Retina (tissue), 1 donor: ENCODE data around the gene ARMC9.
"Not testable (repeated sequence)": the region's sequence is repeated elsewhere in the genome, so short reads cannot be mapped to it uniquely, and the experiment has no call there.

Experiments
- DNase-seq: peaks from one replicate; pipeline ENCODE4 v3.0.0-alpha.2; 2016

The ARMC9 gene, protein sequence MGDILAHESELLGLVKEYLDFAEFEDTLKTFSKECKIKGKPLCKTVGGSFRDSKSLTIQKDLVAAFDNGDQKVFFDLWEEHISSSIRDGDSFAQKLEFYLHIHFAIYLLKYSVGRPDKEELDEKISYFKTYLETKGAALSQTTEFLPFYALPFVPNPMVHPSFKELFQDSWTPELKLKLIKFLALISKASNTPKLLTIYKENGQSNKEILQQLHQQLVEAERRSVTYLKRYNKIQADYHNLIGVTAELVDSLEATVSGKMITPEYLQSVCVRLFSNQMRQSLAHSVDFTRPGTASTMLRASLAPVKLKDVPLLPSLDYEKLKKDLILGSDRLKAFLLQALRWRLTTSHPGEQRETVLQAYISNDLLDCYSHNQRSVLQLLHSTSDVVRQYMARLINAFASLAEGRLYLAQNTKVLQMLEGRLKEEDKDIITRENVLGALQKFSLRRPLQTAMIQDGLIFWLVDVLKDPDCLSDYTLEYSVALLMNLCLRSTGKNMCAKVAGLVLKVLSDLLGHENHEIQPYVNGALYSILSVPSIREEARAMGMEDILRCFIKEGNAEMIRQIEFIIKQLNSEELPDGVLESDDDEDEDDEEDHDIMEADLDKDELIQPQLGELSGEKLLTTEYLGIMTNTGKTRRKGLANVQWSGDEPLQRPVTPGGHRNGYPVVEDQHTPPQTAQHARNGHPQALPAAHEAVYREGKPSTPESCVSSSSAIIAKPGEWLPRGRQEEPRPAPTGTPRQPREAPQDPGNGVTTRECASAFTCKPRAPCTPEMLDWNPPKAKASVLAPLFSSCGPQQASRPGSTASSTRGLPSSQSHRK

DNA sequence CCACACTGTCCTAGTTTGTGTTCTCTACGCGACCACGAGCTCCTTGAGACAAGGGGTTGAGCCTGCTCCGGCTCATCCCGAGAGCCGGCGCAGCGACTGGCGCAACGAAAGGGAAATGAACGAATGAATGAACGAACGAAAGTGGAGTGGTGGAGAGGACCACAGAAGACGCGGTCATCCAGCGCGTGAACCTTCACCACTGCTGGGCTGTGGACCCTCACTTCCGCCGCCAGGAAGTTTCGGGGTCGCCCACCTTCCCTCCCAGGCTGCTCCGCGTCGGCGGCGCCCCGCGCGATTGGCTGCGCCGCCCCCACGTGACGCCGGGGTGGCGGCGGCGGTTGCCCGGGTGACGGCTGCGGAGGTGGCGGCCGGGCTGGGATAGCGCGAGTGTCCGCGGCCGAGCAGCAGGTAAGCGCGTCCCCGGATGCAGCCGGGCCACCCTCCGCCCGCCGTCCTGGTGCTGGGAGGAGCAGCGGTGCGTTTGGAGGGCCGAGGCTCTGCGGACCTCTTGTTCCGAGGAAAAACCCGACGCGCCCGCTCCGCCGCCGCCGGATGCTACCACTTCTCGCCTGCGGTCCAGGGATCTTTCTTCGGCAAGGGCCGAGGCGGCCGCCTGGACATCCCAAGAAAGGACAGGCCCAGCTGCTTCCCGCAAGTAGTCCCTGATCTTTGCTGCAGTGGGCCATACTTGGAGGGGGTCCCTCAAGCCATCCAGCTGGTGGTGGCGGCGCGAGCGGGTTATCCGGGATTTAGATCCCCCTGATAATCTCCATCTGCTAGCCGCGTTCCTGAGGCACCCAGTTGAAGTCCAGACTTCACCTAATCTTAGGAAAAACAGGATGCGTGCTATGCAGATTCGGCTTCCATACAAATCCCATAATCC is at the start of gene ARMC9:
Gene ARMC9, plus strand, starts transcription at position 341 of the 883 bp plus-strand sequence. CDS start 7,608 bp downstream, outside the sequence.
- peak; percentile 95 for DNase-seq

DNA sequence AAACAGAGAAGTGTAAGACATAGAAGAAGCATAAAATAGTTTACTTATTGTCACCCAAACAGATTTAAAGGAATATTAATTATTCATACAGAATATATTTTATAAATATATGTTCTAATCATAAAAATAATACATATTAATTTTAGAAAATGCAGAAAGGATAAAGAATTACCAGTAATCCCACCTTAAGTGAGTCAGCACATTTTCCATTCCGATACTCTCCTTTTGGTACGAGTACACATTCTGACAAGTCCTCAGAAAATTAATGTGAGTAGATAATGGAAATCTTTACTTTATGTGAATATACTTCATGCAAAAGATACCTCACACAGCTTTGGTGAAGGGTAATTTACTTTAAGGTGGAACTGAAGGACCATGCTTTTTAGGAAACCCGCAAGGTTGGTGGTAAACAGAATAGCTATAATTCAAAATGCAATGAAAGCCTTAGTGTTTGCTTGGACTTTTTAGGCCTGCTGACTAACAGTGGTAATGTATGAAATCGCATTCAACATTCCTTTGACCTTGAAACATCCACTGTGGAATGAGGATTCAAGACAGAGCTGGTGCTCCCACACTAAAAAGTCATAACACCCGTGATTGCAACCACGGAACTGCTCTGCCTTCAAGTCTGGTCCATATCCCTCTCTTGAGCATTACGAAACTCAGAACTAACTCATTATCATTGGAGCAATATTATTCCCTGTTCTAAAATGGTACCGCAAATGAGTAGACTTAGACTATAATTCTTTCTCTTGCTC is 45.5 kb upstream of the ARMC9 start:
- DNase-seq, result no peak

DNA sequence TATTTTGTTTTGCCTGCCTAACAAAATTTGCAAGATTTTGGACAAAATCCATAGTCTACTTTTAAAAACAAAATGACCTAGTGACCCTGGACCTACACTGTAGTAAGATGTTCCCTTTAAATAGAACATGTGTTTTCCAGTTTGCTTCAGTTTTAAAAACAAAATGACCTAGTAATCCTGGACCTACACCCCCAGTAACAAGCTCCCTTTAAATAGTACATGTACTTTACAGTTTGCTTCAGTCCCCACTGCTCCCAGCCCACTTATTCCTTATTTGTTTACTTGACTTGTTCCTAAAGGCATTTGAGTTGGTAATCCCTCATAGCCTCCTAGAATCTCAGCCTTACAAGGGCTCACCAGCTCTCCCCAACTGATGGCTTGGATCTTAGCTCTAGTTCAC is 39.1 kb upstream of the ARMC9 start:
- DNase-seq, result no peak

DNA sequence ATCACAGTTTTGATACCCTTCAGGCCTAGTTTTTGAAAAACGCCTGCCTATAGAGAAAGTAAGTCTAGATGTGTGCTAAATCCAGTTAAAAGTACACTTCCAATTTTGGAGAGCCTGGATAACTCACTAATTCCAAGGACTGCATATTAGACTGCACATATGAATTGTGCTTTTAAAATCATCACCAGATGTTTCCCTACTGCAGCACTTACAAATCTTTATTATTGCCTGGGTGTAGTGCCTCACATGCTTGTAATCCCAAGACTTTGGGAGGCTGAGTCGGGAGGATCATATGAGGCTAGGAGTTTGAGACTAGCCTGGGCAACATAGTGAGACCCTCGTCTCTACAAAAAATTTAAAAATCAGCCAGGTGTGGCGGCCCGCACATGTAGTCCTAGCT is 37.7 kb upstream of the ARMC9 start:
- DNase-seq, result no peak

DNA sequence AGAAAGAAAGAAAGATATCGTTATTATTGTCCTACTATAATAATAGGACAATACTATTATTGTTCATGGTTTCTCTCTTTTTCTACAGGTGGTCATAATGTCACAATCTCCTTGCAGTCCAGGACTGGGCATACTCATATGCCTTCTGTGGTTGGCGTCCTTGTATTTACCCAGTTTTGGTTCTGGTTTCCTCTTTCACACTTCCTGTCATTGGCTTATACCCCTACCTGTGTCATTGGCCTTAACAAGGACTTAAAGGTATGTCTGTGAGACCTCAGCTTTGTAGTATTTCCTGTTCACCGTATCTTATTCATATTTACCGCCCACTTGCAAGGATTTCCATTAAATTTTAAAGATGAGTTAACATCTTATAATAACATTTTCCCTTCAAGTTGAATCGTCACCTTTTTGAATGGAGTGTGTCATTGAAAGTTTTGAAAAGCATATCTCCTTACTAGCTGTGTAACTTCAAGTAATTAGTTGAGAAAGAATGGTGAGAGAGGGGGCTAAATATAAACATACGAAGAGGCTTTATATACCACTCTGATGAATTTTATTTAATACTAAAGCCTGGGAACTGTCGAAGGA is 37.1 kb upstream of the ARMC9 start:
- no peak for DNase-seq

DNA sequence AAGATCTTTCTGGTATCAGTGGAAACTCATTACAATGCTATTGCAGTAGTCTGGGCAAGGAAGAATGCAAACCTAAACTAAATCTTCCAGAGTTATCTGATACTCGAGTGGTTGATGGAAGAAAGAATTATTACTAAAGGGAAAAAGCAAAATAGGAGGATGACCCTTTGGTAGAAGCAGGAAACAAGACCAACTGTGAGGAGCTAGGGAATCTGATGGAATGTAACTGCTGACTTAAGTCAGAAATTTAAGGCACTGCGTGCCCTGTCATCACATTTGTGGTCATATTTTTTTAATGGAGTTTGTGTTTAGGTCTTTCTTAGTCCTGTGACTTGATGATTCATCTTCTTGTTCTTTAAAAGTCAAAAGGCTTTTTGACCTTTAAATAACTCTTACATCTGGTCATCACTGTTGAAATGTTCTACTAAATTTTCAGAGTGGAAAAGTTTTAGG is 36.5 kb upstream of the ARMC9 start:
- no peak for DNase-seq

DNA sequence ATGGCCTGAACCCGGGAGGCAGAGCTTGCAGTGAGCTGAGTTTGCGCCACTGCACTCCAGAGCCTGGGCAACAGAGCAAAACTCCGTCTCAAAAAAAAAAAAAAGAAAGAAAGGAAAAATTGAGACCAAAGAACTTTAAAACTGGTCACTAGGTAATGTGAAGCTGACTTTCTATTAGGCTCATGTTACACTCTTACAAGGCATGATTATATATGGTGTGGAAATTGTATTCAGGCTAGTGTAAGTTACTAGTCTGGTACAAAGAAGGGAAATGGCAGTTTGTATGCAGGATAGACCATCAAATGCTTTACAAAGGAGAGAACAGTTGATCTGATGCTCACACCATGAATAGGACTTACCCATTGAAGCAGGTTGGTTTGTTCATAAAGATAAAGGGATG is 35.4 kb upstream of the ARMC9 start:
- DNase-seq, result no peak

DNA sequence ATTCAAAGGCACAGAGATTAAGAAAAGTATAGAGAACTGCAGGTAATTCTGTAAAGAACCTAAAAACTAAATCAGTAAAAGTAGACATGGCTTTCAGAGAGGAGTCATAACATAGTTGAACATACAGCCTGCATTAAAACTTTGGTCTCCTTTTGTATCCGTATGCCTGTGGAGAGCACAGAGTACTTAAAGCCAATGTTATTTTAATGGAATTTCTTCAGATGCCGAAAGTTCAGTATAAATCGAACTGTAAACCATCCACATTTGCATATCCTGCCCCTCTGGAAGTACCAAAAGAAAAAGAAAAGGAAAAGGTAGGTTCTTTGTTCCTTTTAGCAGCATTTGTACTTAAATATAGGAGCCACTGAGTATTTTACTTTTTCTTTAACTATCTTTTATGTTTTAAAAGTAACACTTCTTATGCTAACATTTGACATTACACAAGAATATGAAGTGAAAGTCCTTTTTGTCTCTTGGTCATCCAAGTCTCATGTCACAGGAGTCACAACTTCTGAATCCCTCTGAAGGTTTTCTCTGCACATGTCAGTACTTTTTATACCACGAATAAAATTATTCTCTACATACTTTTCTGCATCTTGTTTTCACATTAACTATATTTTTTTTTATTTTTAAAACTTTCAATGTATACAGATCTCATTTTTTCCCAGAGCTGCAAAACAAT is 34.9 kb upstream of the ARMC9 start:
- DNase-seq, result no peak

DNA sequence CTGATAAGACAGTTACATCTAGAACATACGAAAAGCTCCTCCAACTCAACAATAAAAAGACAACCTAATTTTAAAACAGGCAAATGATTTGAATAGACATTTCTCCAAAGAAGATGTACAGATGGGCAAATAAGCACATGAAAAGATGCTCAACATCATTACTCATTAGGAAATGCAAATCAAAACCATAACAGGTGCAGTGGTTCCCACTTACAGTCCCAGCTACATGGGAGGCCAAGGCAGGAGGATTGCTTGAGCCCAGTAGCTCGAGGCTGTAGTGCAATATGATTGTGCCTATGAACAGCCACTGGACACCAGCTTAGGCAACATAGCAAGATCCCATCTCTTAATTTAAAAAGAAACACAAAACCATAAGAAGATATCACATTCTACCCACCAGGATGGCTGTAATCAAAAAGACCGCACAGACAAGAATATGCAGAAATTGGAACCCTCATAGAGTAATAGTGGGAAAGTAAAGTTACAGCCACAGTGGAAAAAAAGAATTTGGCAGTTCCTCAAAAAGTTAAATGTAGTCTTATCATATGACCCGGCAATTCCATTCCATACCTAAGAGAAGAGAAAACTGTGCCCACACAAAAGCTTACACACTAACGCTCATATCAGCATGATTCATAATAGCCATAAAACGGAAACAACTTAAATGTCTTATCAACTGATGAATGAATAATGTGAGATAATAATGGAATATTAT is 30.5 kb upstream of the ARMC9 start:
- DNase-seq, result no peak

DNA sequence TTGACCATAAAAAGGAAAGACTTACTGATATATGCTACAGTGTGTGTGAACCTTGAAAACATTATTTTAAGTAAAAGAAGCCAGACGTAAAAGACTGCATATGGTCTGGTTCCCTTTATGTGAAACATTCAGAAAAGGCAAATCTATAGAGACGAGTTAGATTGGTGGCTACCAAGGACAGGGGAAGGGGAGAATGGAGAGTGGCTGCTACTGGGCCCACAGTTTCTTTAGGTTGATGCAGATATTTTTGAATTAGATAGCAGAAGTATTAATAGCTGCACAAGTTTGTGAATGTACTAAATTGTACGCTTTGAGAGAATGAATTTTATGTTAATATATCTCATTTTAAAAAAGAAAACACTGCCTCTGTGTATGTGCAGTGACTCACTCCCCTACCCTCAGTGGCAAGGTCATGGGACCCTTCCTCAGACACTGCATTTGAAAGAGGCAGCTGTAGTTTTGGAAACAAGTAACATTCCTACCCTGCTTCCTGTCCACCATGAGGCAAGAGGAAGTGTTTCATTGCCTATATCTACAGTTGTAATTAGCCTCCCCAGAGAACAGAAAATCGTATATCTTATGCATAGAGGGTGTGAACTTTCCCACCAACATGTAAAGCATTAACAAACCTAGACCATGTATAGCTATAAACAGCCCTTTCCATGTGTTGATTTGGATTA is 29.8 kb upstream of the ARMC9 start:
- DNase-seq, result no peak

DNA sequence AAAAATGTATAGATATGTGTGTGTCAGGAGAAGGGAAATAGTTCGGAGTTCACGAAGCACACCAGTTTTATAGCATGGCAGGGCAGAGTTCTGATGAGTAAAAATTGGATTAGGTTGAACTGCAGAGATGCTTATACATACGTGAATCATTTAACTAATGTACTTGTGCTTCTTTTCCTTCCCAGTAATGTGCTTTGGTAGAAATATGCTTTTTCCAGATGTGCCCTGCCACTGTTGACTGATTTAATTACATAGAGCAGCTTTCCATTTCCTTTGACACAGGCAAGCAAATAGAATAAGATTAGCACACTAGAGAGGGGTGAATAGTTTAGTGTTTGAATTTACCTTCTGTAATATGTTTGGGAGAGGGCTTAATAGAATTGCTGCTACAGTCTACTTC is 28.9 kb upstream of the ARMC9 start:
- no peak for DNase-seq

DNA sequence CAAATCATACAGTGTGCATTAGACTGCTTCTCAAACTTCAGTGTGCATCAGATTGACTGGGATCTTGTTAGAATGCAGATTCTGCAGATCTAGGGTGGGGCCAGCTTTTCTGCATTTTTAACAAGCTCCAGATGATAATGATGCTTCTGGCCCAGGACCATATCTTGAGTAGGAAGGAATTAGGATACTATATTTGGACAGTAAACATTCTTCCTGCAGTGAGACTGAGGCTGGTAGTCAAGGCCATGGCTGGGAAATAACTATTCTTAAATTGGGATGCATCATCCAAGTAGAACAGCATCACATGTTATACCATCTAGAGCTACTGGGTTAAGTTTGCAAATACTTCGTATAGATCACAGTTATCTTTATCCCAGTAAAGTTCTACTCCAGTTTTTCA is 28.4 kb upstream of the ARMC9 start:
- no peak for DNase-seq

DNA sequence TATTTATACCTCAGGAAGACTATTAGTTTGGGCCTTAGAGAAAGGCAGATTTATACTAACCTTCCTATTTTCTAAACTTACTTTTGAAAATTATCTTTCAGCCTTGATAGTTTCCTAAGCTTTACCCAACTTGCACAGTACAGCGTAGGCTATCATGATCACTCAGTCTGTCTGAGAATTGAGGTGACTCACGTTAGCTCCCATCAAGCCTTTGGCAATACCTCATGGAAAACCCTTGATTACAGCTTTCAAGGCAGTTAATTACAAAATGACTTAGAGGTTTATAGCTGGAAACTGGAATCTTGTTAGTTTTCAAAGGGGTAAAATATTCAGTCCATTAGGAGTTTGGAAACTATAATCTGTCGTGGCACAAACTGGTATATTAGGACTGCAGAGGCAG is 26.4 kb upstream of the ARMC9 start:
- no peak for DNase-seq

DNA sequence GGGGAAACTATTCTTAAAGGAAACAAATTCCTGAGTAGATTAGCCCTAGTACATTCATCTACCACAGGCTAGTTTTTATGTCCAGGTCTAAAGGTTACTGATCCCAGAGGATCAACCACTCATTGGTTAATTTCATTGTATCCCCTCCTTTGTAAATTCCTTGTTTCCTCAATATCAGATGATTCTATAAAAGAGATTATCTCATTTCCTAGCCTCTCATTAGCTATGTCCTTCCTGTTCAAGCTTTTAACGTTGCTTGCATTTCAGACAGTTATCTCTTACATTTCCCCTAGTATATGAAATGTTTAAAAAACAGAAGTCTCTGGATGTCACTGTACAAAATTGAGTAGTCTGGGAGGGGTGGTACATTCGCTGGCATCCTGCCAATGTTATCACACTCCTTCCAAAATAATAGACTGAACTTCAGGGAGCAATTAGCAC is 24.2 kb upstream of the ARMC9 start:
- no peak for DNase-seq

DNA sequence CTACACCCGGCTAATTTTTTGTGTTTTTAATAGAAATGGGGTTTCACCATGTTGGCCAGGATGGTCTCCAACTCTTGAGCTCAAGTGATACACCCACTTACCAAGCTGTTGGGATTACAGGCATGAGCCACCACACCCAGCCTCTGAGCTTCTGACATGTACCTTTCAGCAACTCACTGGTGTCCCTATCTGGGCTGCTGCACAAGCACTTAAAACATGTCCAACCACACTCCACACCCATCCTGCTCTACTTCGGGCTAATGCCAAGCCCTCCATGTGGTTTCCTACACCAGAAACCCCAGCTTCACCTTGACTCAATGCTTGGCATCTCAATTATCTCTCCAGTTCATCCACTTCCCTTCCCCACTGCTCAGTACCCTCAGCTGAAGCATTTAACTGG is 22.4 kb upstream of the ARMC9 start:
- no peak for DNase-seq

DNA sequence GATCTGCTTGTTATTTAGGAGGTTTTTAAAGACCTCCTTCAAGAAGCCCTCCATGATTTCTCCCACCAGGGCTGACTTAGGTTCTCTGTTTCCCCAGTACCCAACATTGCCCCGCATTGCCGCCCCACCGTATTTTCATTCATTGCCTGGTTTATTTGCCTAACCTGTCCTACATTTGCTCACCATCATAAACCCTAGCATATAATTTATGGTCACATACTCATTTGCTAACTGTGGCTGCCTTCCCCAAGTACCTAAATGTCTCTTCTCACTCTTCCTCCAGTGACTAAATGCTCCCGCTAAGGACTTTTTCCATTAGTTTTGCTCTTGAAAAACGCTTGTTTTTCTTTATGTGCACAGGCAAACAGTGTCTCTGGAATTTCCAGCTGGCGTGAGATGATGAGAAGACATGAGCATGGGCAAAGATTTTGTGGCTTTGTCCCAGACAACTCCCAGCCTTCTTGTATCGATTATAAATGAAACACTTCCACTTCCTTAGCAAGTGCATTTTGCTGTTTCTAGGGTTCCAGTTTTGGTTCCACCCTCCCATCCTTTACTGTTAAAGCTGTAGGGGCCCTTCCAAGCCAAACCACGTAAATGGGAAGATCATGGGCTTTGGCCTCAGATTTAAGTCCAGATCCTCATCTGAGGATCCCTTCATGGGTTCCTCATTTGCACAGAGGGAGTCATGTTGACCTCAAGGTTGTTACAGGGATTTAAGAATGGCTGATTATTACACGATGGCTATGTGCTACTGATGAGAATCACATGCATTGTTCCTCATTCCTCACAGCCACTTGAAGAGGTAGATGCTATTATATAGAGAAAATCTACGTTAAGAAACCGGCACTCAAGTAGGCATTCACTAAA is 21.0 kb upstream of the ARMC9 start:
- DNase-seq, result no peak

DNA sequence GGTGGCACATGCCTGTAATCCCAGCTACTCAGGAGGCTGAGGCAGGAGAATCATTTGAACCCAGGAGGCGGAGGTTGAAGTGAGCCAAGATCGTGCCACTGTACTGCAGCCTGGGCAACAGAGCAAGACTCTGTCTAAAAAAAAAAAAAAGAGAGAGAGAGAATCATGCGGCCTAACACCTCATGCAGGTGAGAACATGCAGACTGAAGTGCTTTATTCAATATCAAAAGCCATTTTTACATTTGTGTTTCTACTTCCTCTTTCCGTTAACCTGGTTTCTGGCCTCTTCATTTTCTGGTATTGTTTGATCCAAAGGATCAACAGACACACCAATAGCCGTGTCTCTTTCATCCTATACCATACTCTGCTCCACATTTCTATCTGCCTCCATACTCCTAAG is 19.6 kb upstream of the ARMC9 start:
- DNase-seq, result not testable (repeated sequence)

DNA sequence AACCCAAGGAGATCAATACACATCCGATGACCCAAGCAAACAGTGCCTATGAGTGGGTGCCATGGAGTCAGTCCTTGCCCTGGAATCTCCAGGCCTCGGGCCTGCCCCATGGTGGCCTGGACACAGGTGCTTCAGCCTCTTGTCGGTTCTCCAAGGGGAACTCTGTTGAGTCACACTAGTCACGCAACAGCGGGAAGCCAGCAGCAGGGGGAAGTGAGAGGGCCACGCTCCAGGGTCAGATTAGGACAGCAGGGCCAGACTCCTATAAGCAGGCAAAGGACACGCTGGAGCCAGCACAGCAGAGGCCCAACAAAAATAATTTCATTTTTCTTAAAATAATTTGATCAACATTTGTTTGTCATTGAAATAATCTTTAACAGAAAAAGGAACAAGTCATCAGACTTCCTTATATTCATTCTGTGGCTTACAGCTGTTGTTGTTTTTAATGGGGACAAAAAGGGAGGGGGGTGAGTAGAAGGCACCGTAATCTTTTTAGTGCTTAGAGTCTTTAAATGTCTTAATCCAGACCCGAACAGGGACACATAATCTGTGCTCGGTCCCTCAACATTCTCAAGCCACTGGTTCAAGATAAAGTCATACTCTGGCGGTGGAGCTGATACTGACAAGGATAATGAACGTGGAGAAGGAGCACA is 16.4 kb upstream of the ARMC9 start:
- DNase-seq, result no peak
